HG03457 (cell line): ENCODE results near the gene GLTP.
"Not testable (repeated sequence)": the region's sequence is repeated elsewhere in the genome, so short reads cannot be mapped to it uniquely, and the experiment has no call there.

Experiments
- ATAC-seq: cut with Tn5 transposase; IDR thresholded peaks from one replicate; pipeline ENCODE4 v1.9.1; 2021; ENCODE audit warnings: moderate number of reproducible peaks; ENCODE audit not compliant: unreplicated experiment

GLTP gene

GRCh38 chr12:109880043-109880931, at the start of gene GLTP:
TSS of gene GLTP (minus strand) at chr12:109880541. CDS start at chr12:109880374, 167 bp downstream.
- peak; percentile 87 for ATAC-seq

GRCh38 chr12:109929326-109929725, 49.0 kb upstream of the GLTP start:
- not testable (repeated sequence) for ATAC-seq

GRCh38 chr12:109928058-109928656, 47.8 kb upstream of the GLTP start:
- no peak for ATAC-seq

- no peak for ATAC-seq
These were observed 47.3 kb upstream of the GLTP start for GRCh38 chr12:109927622-109928021.

GRCh38 chr12:109926488-109927210, 46.3 kb upstream of the GLTP start:
- ATAC-seq = no peak

- no peak for ATAC-seq
These were observed 45.7 kb upstream of the GLTP start for GRCh38 chr12:109926016-109926415.

- ATAC-seq = no peak
These were observed 45.0 kb upstream of the GLTP start for GRCh38 chr12:109925185-109925840.

GRCh38 chr12:109923481-109924245, 43.3 kb upstream of the GLTP start:
- ATAC-seq = no peak

GRCh38 chr12:109923038-109923437, 42.7 kb upstream of the GLTP start:
- ATAC-seq = no peak

- no peak for ATAC-seq
These were observed 41.6 kb upstream of the GLTP start for GRCh38 chr12:109921982-109922381.

- ATAC-seq = no peak
These were observed 40.0 kb upstream of the GLTP start for GRCh38 chr12:109920261-109920780.

GRCh38 chr12:109919456-109919855, 39.1 kb upstream of the GLTP start:
- no peak for ATAC-seq

GRCh38 chr12:109916045-109916444, 35.7 kb upstream of the GLTP start:
- no peak for ATAC-seq

GRCh38 chr12:109915171-109916040, 35.1 kb upstream of the GLTP start:
- no peak for ATAC-seq

GRCh38 chr12:109914461-109914860, 34.1 kb upstream of the GLTP start:
- no peak for ATAC-seq

- no peak for ATAC-seq
These were observed 32.5 kb upstream of the GLTP start for GRCh38 chr12:109912855-109913321.

GRCh38 chr12:109910969-109911348, 30.6 kb upstream of the GLTP start:
- ATAC-seq = no peak

- ATAC-seq = no peak
These were observed 30.1 kb upstream of the GLTP start for GRCh38 chr12:109910254-109910968.
